Measurements from ENCODE around the gene TMEM116.

DNA sequence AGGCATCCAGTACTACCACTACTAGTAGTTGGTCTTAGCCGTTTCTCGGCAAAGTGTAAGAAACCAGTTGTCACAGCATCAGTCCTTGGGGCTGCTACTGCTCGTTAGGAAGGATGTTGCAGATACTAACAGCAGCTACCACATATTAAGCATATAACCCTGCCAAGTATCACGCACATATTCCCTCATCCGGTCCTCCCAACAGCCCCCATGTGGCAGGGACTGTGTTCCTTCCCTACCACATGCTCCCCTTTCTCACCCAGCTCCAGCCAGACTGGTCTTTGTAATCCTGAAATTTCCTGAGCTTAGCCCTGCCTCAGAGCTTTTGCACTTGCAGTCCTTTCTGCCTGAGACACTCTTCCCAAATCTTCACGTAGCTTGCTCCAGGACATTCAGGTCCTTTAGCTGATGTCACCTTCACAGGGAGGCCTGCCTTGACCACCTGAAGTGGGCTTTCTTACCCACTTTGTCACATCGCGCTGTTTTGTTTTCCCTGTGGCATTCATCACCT, 8.0 kb upstream of the TMEM116 start:
- TF ChIP-seq, protein P1, sequence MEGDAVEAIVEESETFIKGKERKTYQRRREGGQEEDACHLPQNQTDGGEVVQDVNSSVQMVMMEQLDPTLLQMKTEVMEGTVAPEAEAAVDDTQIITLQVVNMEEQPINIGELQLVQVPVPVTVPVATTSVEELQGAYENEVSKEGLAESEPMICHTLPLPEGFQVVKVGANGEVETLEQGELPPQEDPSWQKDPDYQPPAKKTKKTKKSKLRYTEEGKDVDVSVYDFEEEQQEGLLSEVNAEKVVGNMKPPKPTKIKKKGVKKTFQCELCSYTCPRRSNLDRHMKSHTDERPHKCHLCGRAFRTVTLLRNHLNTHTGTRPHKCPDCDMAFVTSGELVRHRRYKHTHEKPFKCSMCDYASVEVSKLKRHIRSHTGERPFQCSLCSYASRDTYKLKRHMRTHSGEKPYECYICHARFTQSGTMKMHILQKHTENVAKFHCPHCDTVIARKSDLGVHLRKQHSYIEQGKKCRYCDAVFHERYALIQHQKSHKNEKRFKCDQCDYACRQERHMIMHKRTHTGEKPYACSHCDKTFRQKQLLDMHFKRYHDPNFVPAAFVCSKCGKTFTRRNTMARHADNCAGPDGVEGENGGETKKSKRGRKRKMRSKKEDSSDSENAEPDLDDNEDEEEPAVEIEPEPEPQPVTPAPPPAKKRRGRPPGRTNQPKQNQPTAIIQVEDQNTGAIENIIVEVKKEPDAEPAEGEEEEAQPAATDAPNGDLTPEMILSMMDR (conservative IDR thresholded peaks at IDR 0.05; ENCODE audit: low read length), result no peak
- TF ChIP-seq EZH2phosphoT487 (IDR thresholded peaks at IDR 0.05; ENCODE audit: borderline replicate concordance, low read depth, low read length), result no peak

Data from OCI-LY7 (cell line).